ENCODE results near the gene SLC22A2. TPM values are rescaled to one million over a fixed set of nuclear protein-coding genes. Genes with fewer than 3 reads are reported as not detected.
A peak's percentile ranks its signal among the peaks of the same experiment; 100 is the strongest.

Gene SLC22A2
- total RNA-seq, 1 donor from 2014 or later = not detected

DNA sequence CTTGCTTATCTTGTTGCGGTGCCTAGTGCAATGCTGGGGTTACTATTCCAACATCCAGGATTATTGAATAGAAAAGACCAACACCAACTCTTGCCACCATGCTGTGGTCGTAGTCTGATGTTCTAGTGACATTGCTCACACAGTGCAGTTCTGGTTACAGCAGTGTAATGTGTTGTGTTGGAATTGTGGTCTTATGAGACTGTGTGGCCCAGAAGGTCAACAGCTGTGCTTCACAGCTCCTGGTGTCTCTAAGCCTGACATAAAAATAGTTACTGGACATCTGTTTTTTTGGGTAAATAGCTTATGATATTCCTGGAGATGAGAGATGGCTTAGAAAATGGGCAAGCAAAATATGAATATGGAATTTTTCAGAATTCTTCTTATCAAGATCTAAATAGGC lies 57.6 kb downstream of the SLC22A2 start:
- TF ChIP-seq EZH2 (IDR thresholded peaks at IDR 0.05; ENCODE audit: insufficient read depth, low read length) = no peak
- TF ChIP-seq, protein P1, sequence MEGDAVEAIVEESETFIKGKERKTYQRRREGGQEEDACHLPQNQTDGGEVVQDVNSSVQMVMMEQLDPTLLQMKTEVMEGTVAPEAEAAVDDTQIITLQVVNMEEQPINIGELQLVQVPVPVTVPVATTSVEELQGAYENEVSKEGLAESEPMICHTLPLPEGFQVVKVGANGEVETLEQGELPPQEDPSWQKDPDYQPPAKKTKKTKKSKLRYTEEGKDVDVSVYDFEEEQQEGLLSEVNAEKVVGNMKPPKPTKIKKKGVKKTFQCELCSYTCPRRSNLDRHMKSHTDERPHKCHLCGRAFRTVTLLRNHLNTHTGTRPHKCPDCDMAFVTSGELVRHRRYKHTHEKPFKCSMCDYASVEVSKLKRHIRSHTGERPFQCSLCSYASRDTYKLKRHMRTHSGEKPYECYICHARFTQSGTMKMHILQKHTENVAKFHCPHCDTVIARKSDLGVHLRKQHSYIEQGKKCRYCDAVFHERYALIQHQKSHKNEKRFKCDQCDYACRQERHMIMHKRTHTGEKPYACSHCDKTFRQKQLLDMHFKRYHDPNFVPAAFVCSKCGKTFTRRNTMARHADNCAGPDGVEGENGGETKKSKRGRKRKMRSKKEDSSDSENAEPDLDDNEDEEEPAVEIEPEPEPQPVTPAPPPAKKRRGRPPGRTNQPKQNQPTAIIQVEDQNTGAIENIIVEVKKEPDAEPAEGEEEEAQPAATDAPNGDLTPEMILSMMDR (IDR thresholded peaks at IDR 0.05; ENCODE audit: insufficient read depth, low read depth, low read length) = no peak
- Histone ChIP-seq H3K9ac (ENCODE audit: low read length) (no peak overlapping the region), H3K27me3 (ENCODE audit: insufficient read depth, low read length) (no peaks in the 10 kb centered on the region), H2AFZ (ENCODE audit: low read depth, low read length) (no peak overlapping the region), H3K4me3 (ENCODE audit: insufficient read depth, low read depth, low read length) (no peak overlapping the region), H3K4me1 (ENCODE audit: insufficient read depth, low read length) (no peaks in the 10 kb centered on the region), H3K79me2 (ENCODE audit: insufficient read depth, low read length) (no peaks in the 10 kb centered on the region), H4K20me1 (ENCODE audit: insufficient read depth, low read length) (no peaks in the 10 kb centered on the region), H3K4me2 (ENCODE audit: low read length) (no peak overlapping the region), H3K27ac (ENCODE audit: low read depth, low read length) (no peak overlapping the region), H3K36me3 (ENCODE audit: insufficient read depth, low read length) (no peaks in the 10 kb centered on the region), H3K9me3 (ENCODE audit: insufficient read depth, low read depth, low read length) (no peaks in the 10 kb centered on the region)
- H3K9me3 Mint-ChIP-seq (ENCODE audit: unreplicated experiment) = peaks cover 1% of the 10 kb centered on the region
- no peak overlapping the region for H3K27ac Mint-ChIP-seq (ENCODE audit: unreplicated experiment)
- FAIRE-seq (no peak), DNase-seq (ENCODE audit: low read depth) (no peak)
- no peak overlapping the region for H3K4me3 Mint-ChIP-seq (ENCODE audit: unreplicated experiment)
- H3K27me3 Mint-ChIP-seq (ENCODE audit: low read depth, unreplicated experiment) = no peaks in the 10 kb centered on the region
- H3K36me3 Mint-ChIP-seq (ENCODE audit: low read depth, unreplicated experiment) = no peaks in the 10 kb centered on the region
- H3K4me1 Mint-ChIP-seq (ENCODE audit: low read depth, unreplicated experiment) = peaks cover 8% of the 10 kb centered on the region

- H3K4me3 ChIP-seq (ENCODE audit: insufficient read depth, low read depth, low read length) = no peak overlapping the region
- FAIRE-seq (no peak), DNase-seq (ENCODE audit: low read depth) (peak; percentile 38)
- peaks cover 8% of the 10 kb centered on the region for H3K4me1 Mint-ChIP-seq (ENCODE audit: low read depth, unreplicated experiment)
- no peaks in the 10 kb centered on the region for H3K36me3 ChIP-seq (ENCODE audit: insufficient read depth, low read length)
- H3K4me3 Mint-ChIP-seq (ENCODE audit: unreplicated experiment) = no peak overlapping the region
- no peak overlapping the region for H3K27ac ChIP-seq (ENCODE audit: low read depth, low read length)
- H2AFZ ChIP-seq (ENCODE audit: low read depth, low read length) = no peak overlapping the region
- no peak overlapping the region for H3K9ac ChIP-seq (ENCODE audit: low read length)
- no peaks in the 10 kb centered on the region for H3K79me2 ChIP-seq (ENCODE audit: insufficient read depth, low read length)
- H3K27me3 Mint-ChIP-seq (ENCODE audit: low read depth, unreplicated experiment) = no peaks in the 10 kb centered on the region
- H3K36me3 Mint-ChIP-seq (ENCODE audit: low read depth, unreplicated experiment) = no peaks in the 10 kb centered on the region
- H3K27me3 ChIP-seq (ENCODE audit: insufficient read depth, low read length) = no peaks in the 10 kb centered on the region
- peak overlapping the region; percentile 41 for H3K27ac Mint-ChIP-seq (ENCODE audit: unreplicated experiment)
- peaks cover 9% of the 10 kb centered on the region for H3K9me3 Mint-ChIP-seq (ENCODE audit: unreplicated experiment)
- no peaks in the 10 kb centered on the region for H3K4me1 ChIP-seq (ENCODE audit: insufficient read depth, low read length)
- H4K20me1 ChIP-seq (ENCODE audit: insufficient read depth, low read length) = no peaks in the 10 kb centered on the region
- H3K9me3 ChIP-seq (ENCODE audit: insufficient read depth, low read depth, low read length) = no peaks in the 10 kb centered on the region
- no peak for TF ChIP-seq EZH2 (IDR thresholded peaks at IDR 0.05; ENCODE audit: insufficient read depth, low read length)
- TF ChIP-seq, protein P1 (IDR thresholded peaks at IDR 0.05; ENCODE audit: insufficient read depth, low read depth, low read length) = no peak
- no peak overlapping the region for H3K4me2 ChIP-seq (ENCODE audit: low read length)
Measured at GRCh38 chr6:160198606-160199211, 59.9 kb downstream of the SLC22A2 start.

- DNase-seq (ENCODE audit: low read depth) (no peak), FAIRE-seq (no peak)
- no peak overlapping the region for H3K9ac ChIP-seq (ENCODE audit: low read length)
- H3K9me3 ChIP-seq (ENCODE audit: insufficient read depth, low read depth, low read length) = no peaks in the 10 kb centered on the region
- Mint-ChIP-seq H3K36me3 (ENCODE audit: low read depth, unreplicated experiment) (no peaks in the 10 kb centered on the region), H3K4me3 (ENCODE audit: unreplicated experiment) (no peak overlapping the region), H3K9me3 (ENCODE audit: unreplicated experiment) (peaks cover 9% of the 10 kb centered on the region), H3K27ac (ENCODE audit: unreplicated experiment) (no peak overlapping the region), H3K4me1 (ENCODE audit: low read depth, unreplicated experiment) (peaks cover 8% of the 10 kb centered on the region), H3K27me3 (ENCODE audit: low read depth, unreplicated experiment) (no peaks in the 10 kb centered on the region)
- no peaks in the 10 kb centered on the region for H3K27me3 ChIP-seq (ENCODE audit: insufficient read depth, low read length)
- no peak overlapping the region for H3K4me2 ChIP-seq (ENCODE audit: low read length)
- TF ChIP-seq, protein P1 (IDR thresholded peaks at IDR 0.05; ENCODE audit: insufficient read depth, low read depth, low read length) = no peak
- no peak for TF ChIP-seq EZH2 (IDR thresholded peaks at IDR 0.05; ENCODE audit: insufficient read depth, low read length)
- no peak overlapping the region for H3K27ac ChIP-seq (ENCODE audit: low read depth, low read length)
- no peaks in the 10 kb centered on the region for H3K79me2 ChIP-seq (ENCODE audit: insufficient read depth, low read length)
- no peaks in the 10 kb centered on the region for H4K20me1 ChIP-seq (ENCODE audit: insufficient read depth, low read length)
- H3K4me3 ChIP-seq (ENCODE audit: insufficient read depth, low read depth, low read length) = no peak overlapping the region
- H2AFZ ChIP-seq (ENCODE audit: low read depth, low read length) = no peak overlapping the region
- no peaks in the 10 kb centered on the region for H3K4me1 ChIP-seq (ENCODE audit: insufficient read depth, low read length)
- no peaks in the 10 kb centered on the region for H3K36me3 ChIP-seq (ENCODE audit: insufficient read depth, low read length)
Measured at GRCh38 chr6:160197662-160198061, 61.0 kb downstream of the SLC22A2 start.

Data from astrocyte (in vitro differentiated cells and primary cell).